Upper lobe of left lung (tissue), 4 donors: ENCODE data around the gene PRKG1.

Source experiments
- CTCF ChIP-seq, 6 experiments: fragments of 450-650 bp in 4 of 6; fragments of 200-600 bp in 2 of 6; sonication (generic) in 2 of 6; IDR thresholded peaks; one replicate each; pipeline ENCODE4 v1.5.1; 2016 to 2019; ENCODE audit warnings: antibody characterized with exemption in 6 of 6
- EP300 ChIP-seq, 4 donors: sonication (generic); formaldehyde crosslinking; IDR thresholded peaks; one replicate each; pipeline ENCODE4 v1.5.1; 2017; ENCODE audit warnings: antibody characterized with exemption in 4 of 4, control low read depth in 2 of 4
- POLR2A ChIP-seq, 4 donors: fragments of 450-650 bp; IDR thresholded peaks; one replicate each; pipeline ENCODE4 v1.5.1; 2016 to 2017; ENCODE audit warnings: antibody characterized with exemption in 4 of 4, mild to moderate bottlenecking in 2 of 4
- POLR2AphosphoS5 ChIP-seq, 2 donors: sonication (generic); formaldehyde crosslinking; IDR thresholded peaks; one replicate each; pipeline ENCODE4 v1.5.1; 2017; ENCODE audit warnings: antibody characterized with exemption in 2 of 2

GRCh38 chr10:52208365-52208764 is 1134.1 kb downstream of the PRKG1 start:
- TF ChIP-seq CTCF (IDR thresholded peaks at IDR 0.05) (no peak), POLR2A (IDR thresholded peaks at IDR 0.05) (no peak), EP300 (IDR thresholded peaks at IDR 0.05) (no peak), POLR2AphosphoS5 (IDR thresholded peaks at IDR 0.05) (no peak)
